Endothelial cell of umbilical vein (primary cell): ENCODE measurements around the gene MANBA. TPM values are rescaled to one million over a fixed set of nuclear protein-coding genes. Genes with fewer than 3 reads are reported as not detected.

Source experiments
- BruUV-seq: library from RNA; stranded (reverse); fragments of 400-500 nt; replicated peaks from 2 replicates; lab custom pipeline; 2021; lab: Mats Ljungman, UMichigan
- CTCF ChIA-PET: fragments of 300-600, 350-600 bp; sonication (Branson Sonifier 250); formaldehyde crosslinking; loops from one replicate; lab custom pipeline; 2021; ENCODE audit warnings: antibody characterized with exemption, inconsistent platforms; lab: Charles Lee
- POLR2A ChIA-PET: fragments of 300-600, 350-600 bp; sonication (Branson Sonifier 250); formaldehyde crosslinking; loops from one replicate; lab custom pipeline; 2021; ENCODE audit warnings: antibody characterized with exemption, inconsistent platforms; lab: Charles Lee
- DNase-seq: peaks from one replicate; pipeline ENCODE4 v3.0.0-alpha.2; 2011; ENCODE audit warnings: low read depth, low spot score
- FAIRE-seq: peaks from 2 replicates; lab custom pipeline; 2011; peaks lifted over from hg19 to GRCh38; lab: Jason Lieb, UNC
- H2AFZ ChIP-seq: 2 replicates; pipeline ENCODE4 v1.6.0; 2012; ENCODE audit warnings: low read depth, low read length, control low read depth, inconsistent platforms
- H3K27ac ChIP-seq: 2 replicates; pipeline ENCODE4 v1.5.1; 2011; ENCODE audit warnings: low read depth, mild to moderate bottlenecking, control low read depth, low read length, moderate library complexity; ENCODE audit not compliant: insufficient read depth
- H3K27me3 ChIP-seq, 2 experiments: 2 replicates each; pipeline versions ENCODE4 v1.6.0 to v1.6.1; 2011; ENCODE audit warnings: low read length in 2 of 2, mixed read lengths in 1 of 2; ENCODE audit not compliant: control insufficient read depth in 2 of 2, insufficient read depth in 2 of 2
- H3K36me3 ChIP-seq, 2 experiments: 2 replicates in 1 of 2; 3 replicates in 1 of 2; pipeline ENCODE4 v1.5.1; 2011; ENCODE audit warnings: low read length in 2 of 2, mild to moderate bottlenecking in 1 of 2, moderate library complexity in 1 of 2; ENCODE audit not compliant: control insufficient read depth in 2 of 2, insufficient read depth in 2 of 2; ENCODE audit errors: extremely low read depth in 1 of 2
- H3K4me1 ChIP-seq: 3 replicates; pipeline ENCODE4 v1.5.1; 2011; ENCODE audit warnings: mild to moderate bottlenecking, low read length; ENCODE audit not compliant: control insufficient read depth, insufficient read depth; ENCODE audit errors: extremely low read depth
- H3K4me2 ChIP-seq: 2 replicates; pipeline ENCODE4 v1.6.1; 2011; ENCODE audit warnings: low read length, control low read depth, mixed read lengths; ENCODE audit not compliant: insufficient read depth
- H3K4me3 ChIP-seq, 3 experiments: fragments of 200-600 bp in 1 of 3; sonication (generic), shearing (Covaris generic) in 1 of 3; replicated peaks in 1 of 3; 2 replicates each; pipeline ENCODE4 v1.5.1; 2011 to 2016; ENCODE audit warnings: control low read depth in 3 of 3, low read length in 3 of 3, mild to moderate bottlenecking in 2 of 3, inconsistent platforms in 1 of 3, low read depth in 1 of 3, moderate library complexity in 1 of 3; ENCODE audit not compliant: insufficient read depth in 1 of 3
- H3K79me2 ChIP-seq: 2 replicates; pipeline ENCODE4 v1.6.0; 2012; ENCODE audit warnings: low read length, inconsistent platforms; ENCODE audit not compliant: control insufficient read depth, insufficient read depth
- H3K9ac ChIP-seq: replicated peaks from 2 replicates; pipeline ENCODE3; 2011; ENCODE audit warnings: low read length, control low read depth; ENCODE audit not compliant: insufficient read depth; ENCODE audit errors: extremely low read depth
- H3K9me1 ChIP-seq: replicated peaks from 3 replicates; pipeline ENCODE4 v1.6.0; 2011; ENCODE audit warnings: mild to moderate bottlenecking, low read length; ENCODE audit not compliant: control insufficient read depth, insufficient read depth; ENCODE audit errors: extremely low read depth
- H3K9me3 ChIP-seq: replicated peaks from 2 replicates; pipeline ENCODE4 v1.5.1; 2012; ENCODE audit warnings: low read length, inconsistent platforms; ENCODE audit not compliant: control insufficient read depth, insufficient read depth
- H4K20me1 ChIP-seq: replicated peaks from 2 replicates; pipeline ENCODE3; 2011; ENCODE audit warnings: mild to moderate bottlenecking, low read length; ENCODE audit not compliant: control insufficient read depth, insufficient read depth; ENCODE audit errors: extremely low read depth
- EZH2 ChIP-seq: IDR thresholded peaks from 2 replicates; pipeline ENCODE4 v1.6.1; 2012; ENCODE audit warnings: borderline replicate concordance, low read depth, mild to moderate bottlenecking, moderate library complexity, low read length, inconsistent platforms; ENCODE audit not compliant: severe bottlenecking
- GATA2 ChIP-seq: IDR thresholded peaks from 2 replicates; pipeline ENCODE4 v1.7.0; 2011; ENCODE audit warnings: low read depth, mild to moderate bottlenecking, moderate library complexity, mixed read lengths, low read length; ENCODE audit not compliant: insufficient read length, insufficient read depth
- JUN ChIP-seq: IDR thresholded peaks from 2 replicates; pipeline ENCODE4 v1.6.1; 2011; ENCODE audit warnings: borderline replicate concordance, low read depth; ENCODE audit not compliant: insufficient read length, insufficient read depth
- MAX ChIP-seq: IDR thresholded peaks from 2 replicates; pipeline ENCODE4 v1.6.1; 2011; ENCODE audit not compliant: insufficient read depth, insufficient read length
- MYC ChIP-seq: IDR thresholded peaks from one replicate; pipeline ENCODE4 v1.6.1; 2011; ENCODE audit warnings: mild to moderate bottlenecking, low read depth, low read length
- dilution Hi-C: fragments of 300-500 bp; cut with MboI; formaldehyde crosslinking; loops from one replicate; pipeline ENCODE4 v1.15.0; 2019; ENCODE audit warnings: low sequenced_read_pairs; ENCODE audit not compliant: extremely low pct_ligation_motif_present
- intact Hi-C: fragments of 100-400 bp; cut with micrococcal nuclease; formaldehyde crosslinking; loops from one replicate; pipeline ENCODE4 v1.10.0; 2022
- polyA plus RNA-seq, 4 experiments: library from polyadenylated mRNA; depleted of rRNA in 3 of 4; stranded (reverse) in 3 of 4; unstranded in 1 of 4; fragments of >200 nt; gene quantifications; 2 replicates each; pipeline versions ENCODE4 v1.2.1 to v1.2.3, GENCODE V29; 2011 to 2012; ENCODE audit warnings: missing spikeins in 1 of 4
- total RNA-seq: library from RNA; stranded (reverse); gene quantifications from 2 replicates; pipeline ENCODE4 v1.2.3, GENCODE V29; 2021
- TF ChIP-seq, protein P1 (sequence below), 2 donors: IDR thresholded peaks; 1 replicate in 1 of 2; 2 replicates in 1 of 2; pipeline ENCODE4 v1.5.1; 2011; ENCODE audit warnings: low read length in 2 of 2, mild to moderate bottlenecking in 2 of 2, moderate library complexity in 2 of 2, control low read depth in 1 of 2, inconsistent platforms in 1 of 2, low read depth in 1 of 2; ENCODE audit not compliant: insufficient read depth in 1 of 2; ENCODE audit errors: extremely low read depth in 1 of 2

MANBA gene
- total and polyA plus RNA-seq, 2 donors (not counting 3 experiments of a cell fraction or from before 2014, with no cell fraction given): 5.6 to 7.7 TPM

DNA sequence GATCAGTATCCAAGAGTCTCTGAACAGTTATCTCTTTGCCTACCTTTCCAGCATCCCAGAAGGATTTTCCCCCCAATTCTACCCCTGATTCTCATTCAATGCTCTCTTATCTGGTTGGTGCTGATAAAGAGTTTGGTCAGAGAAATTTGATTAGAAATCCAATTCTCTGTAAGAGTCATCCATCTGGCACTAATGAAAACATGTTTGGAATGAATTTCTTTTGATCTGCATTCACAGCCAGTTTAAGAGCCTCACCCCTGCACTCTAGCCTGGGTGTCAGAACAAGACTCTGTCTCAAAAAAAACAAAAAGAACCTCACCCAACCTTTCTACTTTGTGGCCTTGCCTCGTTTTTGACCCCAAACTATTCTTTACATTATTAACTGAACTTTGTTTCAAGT lies 122.1 kb downstream of the MANBA start:
- Histone ChIP-seq H4K20me1 (no peaks in the 10 kb centered on the region), H3K36me3 (no peaks in the 10 kb centered on the region), H2AFZ (no peak overlapping the region), H3K27ac (no peak overlapping the region), H3K4me3 (no peak overlapping the region), H3K9me3 (no peaks in the 10 kb centered on the region), H3K79me2 (no peaks in the 10 kb centered on the region), H3K9ac (no peak overlapping the region), H3K4me2 (no peak overlapping the region), H3K27me3 (no peaks in the 10 kb centered on the region), H3K4me1 (peaks cover 12% of the 10 kb centered on the region), H3K9me1 (no peaks in the 10 kb centered on the region)
- ChIA-PET POLR2A (no interaction called here), CTCF (no interaction called here)
- no peak for TF ChIP-seq JUN
- TF ChIP-seq, protein P1, sequence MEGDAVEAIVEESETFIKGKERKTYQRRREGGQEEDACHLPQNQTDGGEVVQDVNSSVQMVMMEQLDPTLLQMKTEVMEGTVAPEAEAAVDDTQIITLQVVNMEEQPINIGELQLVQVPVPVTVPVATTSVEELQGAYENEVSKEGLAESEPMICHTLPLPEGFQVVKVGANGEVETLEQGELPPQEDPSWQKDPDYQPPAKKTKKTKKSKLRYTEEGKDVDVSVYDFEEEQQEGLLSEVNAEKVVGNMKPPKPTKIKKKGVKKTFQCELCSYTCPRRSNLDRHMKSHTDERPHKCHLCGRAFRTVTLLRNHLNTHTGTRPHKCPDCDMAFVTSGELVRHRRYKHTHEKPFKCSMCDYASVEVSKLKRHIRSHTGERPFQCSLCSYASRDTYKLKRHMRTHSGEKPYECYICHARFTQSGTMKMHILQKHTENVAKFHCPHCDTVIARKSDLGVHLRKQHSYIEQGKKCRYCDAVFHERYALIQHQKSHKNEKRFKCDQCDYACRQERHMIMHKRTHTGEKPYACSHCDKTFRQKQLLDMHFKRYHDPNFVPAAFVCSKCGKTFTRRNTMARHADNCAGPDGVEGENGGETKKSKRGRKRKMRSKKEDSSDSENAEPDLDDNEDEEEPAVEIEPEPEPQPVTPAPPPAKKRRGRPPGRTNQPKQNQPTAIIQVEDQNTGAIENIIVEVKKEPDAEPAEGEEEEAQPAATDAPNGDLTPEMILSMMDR (IDR thresholded peaks at IDR 0.05; ENCODE audit: extremely low read depth in 1 of 2, insufficient read depth in 1 of 2, low read depth in 1 of 2, low read length in 2 of 2): no peak
- TF ChIP-seq MAX: no peak
- intact Hi-C loops (no loop called here), dilution Hi-C loops (no loop called here)
- FAIRE-seq (no peak), DNase-seq (no peak)
- BruUV-seq: no TSS peak

DNA sequence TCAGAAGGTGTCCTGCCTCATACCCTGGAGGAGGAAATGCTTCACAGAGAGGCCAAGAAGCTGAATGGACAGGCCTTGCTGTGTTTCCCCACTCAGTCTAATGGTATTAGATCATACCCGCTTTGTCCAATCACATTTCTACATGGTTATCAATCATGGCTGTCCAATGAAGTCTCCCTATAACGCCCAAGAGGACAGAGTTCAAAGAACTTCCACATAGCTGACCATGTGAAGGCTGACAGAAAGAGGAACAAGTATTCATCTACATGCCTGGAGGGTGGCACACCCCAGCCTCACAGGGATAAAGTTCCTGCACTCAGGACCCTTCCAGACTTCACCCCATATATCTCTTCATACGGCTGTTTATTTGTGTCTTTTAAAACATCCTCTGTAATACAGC lies 123.4 kb downstream of the MANBA start:
- POLR2A ChIA-PET: no interaction called here
- Histone ChIP-seq H3K36me3 (no peaks in the 10 kb centered on the region), H3K27me3 (no peaks in the 10 kb centered on the region), H3K4me1 (peaks cover 16% of the 10 kb centered on the region), H3K27ac (no peak overlapping the region), H4K20me1 (no peaks in the 10 kb centered on the region), H3K9me3 (no peaks in the 10 kb centered on the region), H3K4me2 (no peak overlapping the region), H3K9ac (no peak overlapping the region), H2AFZ (no peak overlapping the region), H3K4me3 (no peak overlapping the region), H3K9me1 (no peaks in the 10 kb centered on the region), H3K79me2 (no peaks in the 10 kb centered on the region)
- intact Hi-C loops (no loop called here), dilution Hi-C loops (no loop called here)
- no peak for TF ChIP-seq GATA2
- no peak for TF ChIP-seq MYC
- TF ChIP-seq EZH2: no peak
- TF ChIP-seq MAX: no peak
- TF ChIP-seq, protein P1 (IDR thresholded peaks at IDR 0.05; ENCODE audit: extremely low read depth in 1 of 2, insufficient read depth in 1 of 2, low read depth in 1 of 2, low read length in 2 of 2): no peak
- DNase-seq (no peak), FAIRE-seq (no peak)
- no TSS peak for BruUV-seq
- CTCF ChIA-PET: interaction anchor here (0.6 kb wide), 1 partner anchor 206 kb away, joined by 4 read pairs; no protein-coding TSS in a partner anchor
